ENCODE results near the gene LGI2. TPM values are rescaled to one million over a fixed set of nuclear protein-coding genes. Genes with fewer than 3 reads are reported as not detected.

LGI2 gene
- total RNA-seq, 4 donors from 2014 or later = 4.6 to 13.7 (median 9.7) TPM

GRCh38 chr4:25013756-25014661 is 16.7 kb downstream of the LGI2 start:
- intact Hi-C loops (cut with DNase I) = no loop called here
- 38% methylated on average over 9 of the region's 9 CpGs for WGBS
- H3K36me3 ChIP-seq = peaks cover 0 to 5% (median 0%) of the 10 kb centered on the region in 4 donors
- no peak overlapping the region for H3K4me3 ChIP-seq
- H3K27me3 ChIP-seq = no peaks in the 10 kb centered on the region
- no peak for TF ChIP-seq CTCF (IDR thresholded peaks at IDR 0.05)
- TF ChIP-seq POLR2AphosphoS5 (IDR thresholded peaks at IDR 0.05) = no peak
- no peak for TF ChIP-seq POLR2A (IDR thresholded peaks at IDR 0.05; ENCODE audit: low read depth)
- TF ChIP-seq EP300 (IDR thresholded peaks at IDR 0.05) = no peak
- H3K4me1 ChIP-seq = peaks cover 0 to 39% (median 30%) of the 10 kb centered on the region in 4 donors
- H3K9me3 ChIP-seq = no peaks in the 10 kb centered on the region
- peak overlapping the region; percentile 53 to 69 (median 56) for H3K27ac ChIP-seq (replicated peaks in 1 of 4)
- no peak for DNase-seq (ENCODE audit: extremely low spot score)

- Histone ChIP-seq H3K9me3 (no peaks in the 10 kb centered on the region), H3K27me3 (no peaks in the 10 kb centered on the region), H3K4me3 (no peak overlapping the region), H3K27ac (replicated peaks in 1 of 4) (peak overlapping the region; percentile 16 to 69 (median 36)), H3K4me1 (peaks cover 0 to 39% (median 30%) of the 10 kb centered on the region in 4 donors), H3K36me3 (no peaks in the 10 kb centered on the region)
- TF ChIP-seq POLR2AphosphoS5 (IDR thresholded peaks at IDR 0.05) = no peak
- no peak for TF ChIP-seq EP300 (IDR thresholded peaks at IDR 0.05)
- no peak for TF ChIP-seq CTCF (IDR thresholded peaks at IDR 0.05)
- TF ChIP-seq POLR2A (IDR thresholded peaks at IDR 0.05; ENCODE audit: low read depth) = no peak
- 91% methylated on average over 8 of the region's 8 CpGs for WGBS
- no peak for DNase-seq (ENCODE audit: extremely low spot score)
- intact Hi-C loops (cut with DNase I) = no loop called here
Observed at GRCh38 chr4:25012655-25013054, 18.1 kb downstream of the LGI2 start.

- 75% methylated on average over 10 of the region's 14 CpGs for WGBS
- DNase-seq (ENCODE audit: extremely low spot score) = no peak
- TF ChIP-seq EP300 (IDR thresholded peaks at IDR 0.05) (no peak), CTCF (IDR thresholded peaks at IDR 0.05) (no peak), POLR2AphosphoS5 (IDR thresholded peaks at IDR 0.05) (no peak), POLR2A (IDR thresholded peaks at IDR 0.05; ENCODE audit: low read depth) (no peak)
- Histone ChIP-seq H3K27ac (replicated peaks in 1 of 4) (no peak overlapping the region), H3K36me3 (no peaks in the 10 kb centered on the region), H3K4me3 (no peak overlapping the region), H3K9me3 (no peaks in the 10 kb centered on the region), H3K4me1 (peaks cover 0 to 39% (median 30%) of the 10 kb centered on the region in 4 donors), H3K27me3 (no peaks in the 10 kb centered on the region)
- intact Hi-C loops (cut with DNase I) = no loop called here
Observed at GRCh38 chr4:25011135-25011866, 19.4 kb downstream of the LGI2 start.

GRCh38 chr4:25007598-25007997 is 23.1 kb downstream of the LGI2 start:
- intact Hi-C loops (cut with DNase I) = no loop called here
- Histone ChIP-seq H3K4me3 (no peak overlapping the region), H3K27ac (replicated peaks in 1 of 4) (no peak overlapping the region), H3K36me3 (no peaks in the 10 kb centered on the region), H3K4me1 (peaks cover 3 to 17% (median 10%) of the 10 kb centered on the region in 4 donors), H3K27me3 (no peaks in the 10 kb centered on the region), H3K9me3 (no peaks in the 10 kb centered on the region)
- DNase-seq (ENCODE audit: extremely low spot score) = no peak
- TF ChIP-seq POLR2AphosphoS5 (IDR thresholded peaks at IDR 0.05) = peak in 1 of 2 donors; percentile 8
- no peak for TF ChIP-seq POLR2A (IDR thresholded peaks at IDR 0.05; ENCODE audit: low read depth)
- 88% methylated on average over 2 of the region's 2 CpGs for WGBS

GRCh38 chr4:25002681-25003080 is 28.1 kb downstream of the LGI2 start:
- no peak for DNase-seq (ENCODE audit: extremely low spot score)
- Histone ChIP-seq H3K27ac (replicated peaks in 1 of 4) (peak overlapping the region; percentile 66 to 82 (median 76)), H3K4me1 (peaks cover 42 to 57% (median 54%) of the 10 kb centered on the region in 4 donors), H3K36me3 (no peaks in the 10 kb centered on the region), H3K27me3 (no peaks in the 10 kb centered on the region), H3K4me3 (no peak overlapping the region), H3K9me3 (no peaks in the 10 kb centered on the region)
- 50% methylated on average over 1 of the region's 1 CpG for WGBS
- intact Hi-C loops (cut with DNase I) = no loop called here
- TF ChIP-seq EP300 (IDR thresholded peaks at IDR 0.05) (no peak), POLR2AphosphoS5 (IDR thresholded peaks at IDR 0.05) (peak in 1 of 2 donors; percentile 12)

Measured in esophagus muscularis mucosa (tissue), 4 donors.